Measurements from ENCODE around the gene GNB1. TPM values are rescaled to one million over a fixed set of nuclear protein-coding genes. Genes with fewer than 3 reads are reported as not detected.

Gene GNB1
- total and polyA plus RNA-seq, 7 donors = 119 to 197 (median 157) TPM

GRCh38 chr1:1916851-1917251 lies 26.0 kb upstream of the GNB1 start:
- H3K36me3 ChIP-seq = no peaks in the 10 kb centered on the region
- TF ChIP-seq EP300 (IDR thresholded peaks at IDR 0.05) = no peak
- TF ChIP-seq CTCF (IDR thresholded peaks at IDR 0.05) = no peak
- TF ChIP-seq POLR2AphosphoS5 (IDR thresholded peaks at IDR 0.05) = no peak
- no peak for TF ChIP-seq POLR2A (IDR thresholded peaks at IDR 0.05)
- no peak for DNase-seq
- intact Hi-C loops (cut with DNase I) = loop anchor here (10.0 kb wide), 1 partner anchor 498 kb away; the partner anchor contains the start of gene PEX10
- H3K27ac ChIP-seq = no peak overlapping the region
- WGBS, 2 donors = 82 to 90% methylated on average over 19 of the region's 19 CpGs
- H3K4me1 ChIP-seq = peaks cover 0 to 14% (median 11%) of the 10 kb centered on the region in 4 donors
- H3K9me3 ChIP-seq = no peaks in the 10 kb centered on the region
- H3K27me3 ChIP-seq = no peaks in the 10 kb centered on the region
- no peak overlapping the region for H3K4me3 ChIP-seq

- peaks cover 0 to 14% (median 11%) of the 10 kb centered on the region in 4 donors for H3K4me1 ChIP-seq
- H3K27ac ChIP-seq = no peak overlapping the region
- no peak overlapping the region for H3K4me3 ChIP-seq
- WGBS, 2 donors = 66 to 82% methylated on average over 23 of the region's 23 CpGs
- TF ChIP-seq POLR2A (IDR thresholded peaks at IDR 0.05) (no peak), EP300 (IDR thresholded peaks at IDR 0.05) (no peak), CTCF (IDR thresholded peaks at IDR 0.05) (no peak), POLR2AphosphoS5 (IDR thresholded peaks at IDR 0.05) (no peak)
- peak; percentile 53 for DNase-seq
- H3K27me3 ChIP-seq = no peaks in the 10 kb centered on the region
- H3K36me3 ChIP-seq = no peaks in the 10 kb centered on the region
- no peaks in the 10 kb centered on the region for H3K9me3 ChIP-seq
- intact Hi-C loops (cut with DNase I) = loop anchor here (10.0 kb wide), 1 partner anchor 499 kb away; the partner anchor contains the start of gene PEX10
Observed at GRCh38 chr1:1915911-1916840, 25.3 kb upstream of the GNB1 start.

DNA sequence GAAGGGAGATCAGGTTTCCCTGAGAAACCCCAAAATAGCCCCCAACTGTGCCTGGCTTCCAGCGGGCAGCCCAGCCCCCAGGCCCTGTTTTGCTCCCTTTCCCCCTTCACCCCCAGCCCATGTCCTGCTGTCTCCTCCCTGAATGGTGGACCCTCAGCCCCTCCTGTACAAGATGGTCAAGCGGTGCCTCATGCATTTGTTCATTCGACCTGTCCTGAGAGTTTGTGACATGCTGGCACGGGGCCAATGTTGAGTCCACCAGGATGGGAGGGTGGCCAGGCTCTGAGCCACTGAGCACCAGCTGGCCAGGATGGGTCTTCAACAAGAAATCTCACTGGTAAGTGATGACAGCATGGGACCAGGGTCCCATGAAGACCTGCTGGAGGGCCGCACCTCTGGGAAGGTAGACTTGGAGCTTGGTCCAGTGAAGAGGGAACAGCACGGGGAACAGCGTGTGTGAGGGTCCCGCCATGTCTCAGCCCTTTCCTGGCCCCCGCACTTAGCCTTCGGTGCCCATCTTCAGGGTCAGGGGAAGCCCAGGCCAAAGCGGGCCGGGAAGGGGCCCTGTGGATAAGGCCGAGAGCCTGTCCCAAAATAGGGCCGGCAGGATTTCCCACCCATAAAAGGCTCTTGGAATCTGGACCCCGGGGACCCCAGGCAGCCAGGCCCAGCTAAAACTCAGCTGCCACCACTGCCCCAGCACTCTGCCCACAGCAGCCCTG lies 24.2 kb upstream of the GNB1 start, which contains the start of gene CALML6:
Gene CALML6 (plus strand): TSS at position 290 of the 722 bp plus-strand sequence. CDS start 21 bp downstream, at position 311.
- H3K36me3 ChIP-seq = no peaks in the 10 kb centered on the region
- peaks cover 0 to 14% (median 11%) of the 10 kb centered on the region in 4 donors for H3K4me1 ChIP-seq
- no peak within 1 kb of the TSS for H3K27ac ChIP-seq
- WGBS, 2 donors = 89 to 93% methylated on average over 15 of the region's 15 CpGs
- TF ChIP-seq CTCF (IDR thresholded peaks at IDR 0.05) (no peak), POLR2A (IDR thresholded peaks at IDR 0.05) (no peak), EP300 (IDR thresholded peaks at IDR 0.05) (no peak), POLR2AphosphoS5 (IDR thresholded peaks at IDR 0.05) (no peak)
- H3K9me3 ChIP-seq = no peaks in the 10 kb centered on the region
- intact Hi-C loops (cut with DNase I) = loop anchor here (10.0 kb wide), 1 partner anchor 500 kb away; the partner anchor contains the start of gene PEX10
- no peak for DNase-seq
- H3K4me3 ChIP-seq = no peak within 1 kb of the TSS
- no peaks in the 10 kb centered on the region for H3K27me3 ChIP-seq

DNA sequence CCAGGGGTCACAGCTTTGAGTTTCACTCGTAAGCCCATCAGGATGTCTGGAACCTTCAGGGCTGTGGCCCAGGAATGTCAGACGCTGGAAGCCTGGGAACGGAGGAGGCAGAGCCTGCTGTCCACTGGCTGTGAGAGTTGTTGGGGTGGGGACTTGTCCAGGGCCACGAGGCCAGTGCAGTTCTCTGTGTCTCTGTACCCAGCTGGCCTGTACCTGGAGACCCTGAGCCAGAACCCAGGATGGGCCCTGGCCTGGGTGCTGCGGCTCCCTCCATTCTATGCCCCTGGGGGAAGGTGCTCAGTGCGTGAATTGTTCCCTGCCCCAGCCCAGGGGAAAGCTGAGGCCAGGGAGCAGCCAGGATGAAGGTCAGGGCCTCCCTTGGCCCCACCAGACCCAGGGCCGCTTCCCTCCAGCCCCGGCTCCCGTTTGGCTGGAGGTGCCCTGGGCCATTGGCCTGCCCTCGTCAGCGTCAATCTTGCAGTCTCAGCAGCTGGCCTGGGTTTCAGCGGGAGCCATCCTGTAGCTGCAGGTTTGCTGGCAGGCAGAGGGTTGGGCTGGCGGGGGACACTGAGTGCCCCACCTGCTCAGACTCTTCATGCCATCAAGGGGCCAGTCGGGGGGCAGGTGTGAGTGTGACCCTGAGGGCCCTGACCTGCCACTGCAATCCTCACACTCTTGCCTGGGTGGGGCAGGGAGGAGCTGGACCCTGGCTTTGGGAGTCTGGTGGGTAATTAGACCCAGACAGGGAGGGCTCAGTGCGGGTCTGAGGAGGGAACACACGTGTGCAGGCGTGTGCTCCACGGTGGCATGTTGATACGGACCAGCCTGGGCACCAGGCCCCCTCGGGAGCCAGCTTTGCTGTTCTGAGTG lies 23.4 kb upstream of the GNB1 start:
- H3K4me1 ChIP-seq = peaks cover 0 to 22% (median 19%) of the 10 kb centered on the region in 4 donors
- WGBS, 2 donors = 68 to 81% methylated on average over 20 of the region's 20 CpGs
- DNase-seq = peak; percentile 53
- no peaks in the 10 kb centered on the region for H3K27me3 ChIP-seq
- TF ChIP-seq CTCF (IDR thresholded peaks at IDR 0.05) = no peak
- TF ChIP-seq EP300 (IDR thresholded peaks at IDR 0.05) = no peak
- TF ChIP-seq POLR2AphosphoS5 (IDR thresholded peaks at IDR 0.05) = no peak
- no peak for TF ChIP-seq POLR2A (IDR thresholded peaks at IDR 0.05)
- no peak overlapping the region for H3K4me3 ChIP-seq
- no peaks in the 10 kb centered on the region for H3K36me3 ChIP-seq
- intact Hi-C loops (cut with DNase I) = loop anchor here (10.0 kb wide), 1 partner anchor 500 kb away; the partner anchor contains the start of gene PEX10
- no peaks in the 10 kb centered on the region for H3K9me3 ChIP-seq
- H3K27ac ChIP-seq = no peak overlapping the region

Measured in sigmoid colon (tissue), 7 donors.